GM21723 (cell line): ENCODE measurements around the gene PTPN1.
A peak's percentile ranks its signal among the peaks of the same experiment; 100 is the strongest.
"Not testable (repeated sequence)": the region's sequence is repeated elsewhere in the genome, so short reads cannot be mapped to it uniquely, and the experiment has no call there.

Experiments used
- ATAC-seq: cut with Tn5 transposase; IDR thresholded peaks from one replicate; pipeline ENCODE4 v1.9.1; 2021; ENCODE audit warnings: mild to moderate bottlenecking, moderate library complexity; ENCODE audit not compliant: unreplicated experiment

The PTPN1 gene

DNA sequence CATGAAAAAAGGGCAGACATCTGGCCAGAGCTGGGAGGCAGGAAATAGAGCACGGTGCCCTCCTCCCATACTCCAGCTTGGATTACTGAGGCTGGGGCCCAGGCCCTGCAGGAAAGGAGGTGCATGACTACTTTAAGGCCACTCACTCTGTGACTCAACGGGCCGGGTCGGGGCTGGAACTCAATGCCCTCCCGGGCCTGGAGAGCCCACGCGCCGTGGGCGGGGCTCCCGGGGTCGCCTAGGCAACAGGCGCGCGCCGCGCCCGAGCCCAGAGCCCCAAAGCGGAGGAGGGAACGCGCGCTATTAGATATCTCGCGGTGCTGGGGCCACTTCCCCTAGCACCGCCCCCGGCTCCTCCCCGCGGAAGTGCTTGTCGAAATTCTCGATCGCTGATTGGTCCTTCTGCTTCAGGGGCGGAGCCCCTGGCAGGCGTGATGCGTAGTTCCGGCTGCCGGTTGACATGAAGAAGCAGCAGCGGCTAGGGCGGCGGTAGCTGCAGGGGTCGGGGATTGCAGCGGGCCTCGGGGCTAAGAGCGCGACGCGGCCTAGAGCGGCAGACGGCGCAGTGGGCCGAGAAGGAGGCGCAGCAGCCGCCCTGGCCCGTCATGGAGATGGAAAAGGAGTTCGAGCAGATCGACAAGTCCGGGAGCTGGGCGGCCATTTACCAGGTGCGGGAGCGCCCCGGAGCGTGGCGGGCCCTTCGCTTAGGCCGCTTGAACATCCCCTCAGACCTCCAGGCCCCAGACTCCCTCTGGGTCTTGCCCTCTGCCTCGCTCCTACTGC lies at the start of gene PTPN1:
PTPN1 (plus strand) TSS at position 461 of the 783 bp plus-strand sequence; CDS start at position 606, 145 bp downstream.
- ATAC-seq: peak; percentile 82

DNA sequence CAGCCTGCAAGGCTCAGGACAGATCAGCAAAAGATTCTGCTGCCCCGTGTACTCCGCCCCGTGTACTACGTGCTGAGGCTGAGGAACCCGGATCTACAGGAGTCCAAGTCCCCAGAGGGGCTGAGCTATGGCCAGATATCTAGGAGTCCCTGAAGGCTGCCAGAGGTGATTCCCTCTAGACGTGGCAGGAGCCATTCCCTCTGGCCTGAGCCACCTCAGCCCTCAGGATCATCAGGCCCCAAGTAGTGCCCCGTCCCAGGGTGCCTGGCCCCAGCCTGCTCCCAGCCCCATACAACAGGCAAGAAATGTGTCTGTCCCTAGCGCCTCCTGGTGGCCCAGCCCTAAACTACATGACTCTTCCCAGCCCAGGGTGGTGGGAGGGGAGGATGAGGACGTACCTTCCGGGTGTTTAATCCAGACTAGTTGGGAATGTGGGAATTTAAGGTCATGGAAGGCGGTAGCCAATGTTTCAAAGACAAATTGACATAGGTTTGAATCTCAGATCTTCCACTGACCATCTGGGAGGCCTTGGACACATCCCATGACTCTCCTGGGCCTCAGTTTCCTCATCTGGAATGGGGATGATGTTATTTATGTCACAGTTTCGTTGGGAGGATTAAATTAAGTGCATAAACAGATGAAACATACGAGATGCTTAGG lies 49.4 kb upstream of the PTPN1 start:
- ATAC-seq: no peak

DNA sequence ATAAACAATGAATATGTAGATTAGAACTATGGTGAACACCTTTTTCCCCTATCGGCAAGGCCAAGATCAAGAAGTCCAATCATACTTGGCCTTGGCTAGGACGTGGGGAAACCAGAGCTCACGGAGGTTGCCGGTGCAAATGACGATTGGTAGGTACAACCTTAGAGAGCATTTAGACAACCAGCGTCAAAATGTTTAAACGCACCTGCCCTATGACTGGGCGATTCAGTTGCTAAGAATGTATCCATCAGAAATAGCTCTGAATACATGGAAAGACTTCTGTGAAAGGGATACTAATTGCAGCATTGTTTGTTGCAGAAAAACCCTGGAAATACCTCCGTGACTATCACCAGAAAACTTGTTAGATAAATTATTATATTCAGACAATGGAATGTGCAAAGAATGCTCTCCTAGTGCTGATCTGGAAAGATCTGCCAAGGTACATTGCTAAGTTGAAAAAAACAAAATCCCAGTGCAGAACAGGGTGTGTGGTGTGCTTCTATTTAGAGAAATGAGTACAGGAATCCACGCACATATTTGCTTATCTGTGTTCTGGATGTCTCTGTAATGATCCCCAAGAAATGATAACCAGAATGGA lies 48.0 kb upstream of the PTPN1 start:
- ATAC-seq: no peak

DNA sequence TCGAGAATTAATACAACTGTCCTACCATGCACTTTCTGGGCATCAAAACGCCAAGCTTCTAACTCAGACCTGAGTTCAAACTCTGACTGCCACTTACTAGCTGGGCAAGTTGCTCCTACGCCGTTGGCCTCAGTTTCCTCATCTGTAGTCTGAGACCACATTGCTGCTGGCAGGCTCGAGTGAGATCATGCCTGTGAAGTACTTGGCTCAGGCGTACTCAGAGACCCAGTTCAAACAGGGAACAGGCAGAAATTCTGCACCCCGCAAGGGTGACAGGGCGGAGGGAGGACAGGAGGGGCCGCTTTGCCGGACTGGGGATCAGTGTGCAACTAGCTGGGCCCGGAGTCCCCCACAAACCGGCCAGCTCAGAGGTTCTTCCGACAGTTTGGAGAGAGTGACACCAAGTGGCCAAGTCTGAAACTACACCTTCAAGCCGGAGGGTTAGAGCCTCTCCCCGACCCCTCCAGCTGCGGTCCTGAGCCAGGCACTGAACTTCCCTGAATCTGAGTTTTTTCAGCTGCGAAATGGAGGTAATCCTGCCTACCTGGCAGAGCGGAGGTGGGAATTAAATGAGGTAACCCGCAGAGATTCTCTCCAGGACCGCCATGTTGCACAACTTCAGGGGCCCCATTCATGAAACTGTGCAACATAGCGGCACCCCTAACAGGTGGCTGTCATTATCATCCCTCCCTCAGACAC lies 46.0 kb upstream of the PTPN1 start:
- peak; percentile 73 for ATAC-seq

DNA sequence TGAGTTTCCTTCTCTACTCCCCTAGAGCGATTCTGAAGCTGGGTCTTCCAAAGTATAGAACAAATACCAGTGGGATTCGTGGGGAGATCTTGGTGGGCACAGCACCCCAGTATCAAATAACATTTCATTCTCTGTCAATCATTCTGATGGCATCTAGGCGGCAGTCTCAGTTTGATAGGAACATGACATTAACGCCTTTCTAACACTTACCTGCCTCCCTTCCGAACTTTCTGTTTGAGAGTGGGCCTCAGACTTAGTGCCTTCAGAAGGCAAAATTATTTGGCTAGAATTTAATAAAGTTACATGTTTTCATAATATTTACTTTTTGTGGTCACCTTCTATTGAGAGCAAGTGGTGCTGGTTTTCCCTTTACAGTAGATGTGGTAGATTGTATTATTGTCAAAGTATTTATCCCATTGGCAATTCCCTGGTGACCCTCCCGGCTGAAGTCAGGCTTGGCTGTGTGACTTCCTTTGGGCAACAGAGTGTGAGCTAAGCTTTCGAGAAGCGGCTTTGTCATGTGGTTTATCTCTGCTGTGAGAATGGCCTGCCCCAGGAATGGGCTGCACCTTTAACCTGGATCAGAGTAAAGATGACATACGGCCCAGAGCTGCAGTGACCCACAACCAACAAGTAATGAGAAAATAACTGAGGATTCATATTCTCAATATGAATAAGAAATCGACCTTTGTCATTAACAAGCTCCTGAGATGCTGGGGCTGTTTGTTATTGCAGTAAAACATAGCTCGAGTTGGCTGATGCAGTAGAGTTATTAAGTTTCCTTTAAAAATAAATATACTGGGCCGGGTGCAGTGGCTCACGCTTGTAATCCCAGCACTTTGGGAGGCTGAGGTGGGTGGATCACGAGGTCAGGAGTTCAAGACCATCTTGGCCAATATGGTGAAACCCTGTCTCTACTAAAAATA lies 45.2 kb upstream of the PTPN1 start:
- no peak for ATAC-seq

DNA sequence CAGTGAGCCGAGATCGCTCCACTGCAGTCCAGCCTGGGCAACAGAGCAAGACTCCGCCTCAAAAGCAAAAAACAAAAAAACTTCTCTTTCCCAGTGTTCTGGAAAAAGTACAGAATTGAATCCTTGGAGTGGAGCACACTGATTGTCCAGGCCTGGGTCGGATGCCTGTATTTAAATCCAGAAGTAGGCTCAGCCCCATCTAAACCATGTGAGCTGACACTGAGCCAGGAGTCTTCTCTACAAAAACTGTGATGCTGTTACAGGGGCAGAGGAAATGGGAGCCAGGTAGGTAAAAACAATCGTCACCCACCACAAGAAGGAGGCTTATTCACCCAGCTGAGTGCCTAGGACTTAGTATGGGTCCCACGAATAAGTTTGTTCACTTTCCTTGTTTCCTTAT lies 43.0 kb upstream of the PTPN1 start:
- ATAC-seq: no peak

DNA sequence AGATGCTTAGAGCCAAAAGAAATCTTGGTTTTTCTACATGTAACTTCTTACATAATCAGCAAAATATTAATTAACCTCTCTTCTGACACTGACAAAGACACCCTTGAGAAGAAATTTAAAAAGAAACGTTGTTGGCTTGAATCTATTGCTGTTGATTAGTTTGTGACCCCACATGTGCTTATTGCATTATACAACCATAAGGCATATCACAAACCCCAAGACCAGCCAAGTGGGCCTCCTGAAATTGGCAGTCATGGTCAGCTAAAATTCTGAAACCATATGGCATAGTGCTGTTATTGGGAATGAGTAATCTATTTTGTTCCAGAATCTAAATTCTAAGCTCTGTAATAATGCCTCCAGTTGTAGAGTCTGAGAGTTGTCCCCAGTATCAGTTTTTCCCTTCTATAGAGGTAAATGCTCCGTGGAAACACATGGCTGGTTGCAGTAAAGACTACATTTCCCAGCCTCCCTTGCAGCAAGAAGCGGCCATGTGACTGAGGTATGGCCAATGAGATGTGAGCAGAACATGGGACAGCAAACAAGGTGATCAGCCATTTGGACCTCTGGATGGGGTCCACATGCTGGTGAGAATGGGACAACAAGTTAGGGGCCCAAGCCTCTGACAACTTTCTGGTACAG lies 42.3 kb upstream of the PTPN1 start:
- no peak for ATAC-seq

DNA sequence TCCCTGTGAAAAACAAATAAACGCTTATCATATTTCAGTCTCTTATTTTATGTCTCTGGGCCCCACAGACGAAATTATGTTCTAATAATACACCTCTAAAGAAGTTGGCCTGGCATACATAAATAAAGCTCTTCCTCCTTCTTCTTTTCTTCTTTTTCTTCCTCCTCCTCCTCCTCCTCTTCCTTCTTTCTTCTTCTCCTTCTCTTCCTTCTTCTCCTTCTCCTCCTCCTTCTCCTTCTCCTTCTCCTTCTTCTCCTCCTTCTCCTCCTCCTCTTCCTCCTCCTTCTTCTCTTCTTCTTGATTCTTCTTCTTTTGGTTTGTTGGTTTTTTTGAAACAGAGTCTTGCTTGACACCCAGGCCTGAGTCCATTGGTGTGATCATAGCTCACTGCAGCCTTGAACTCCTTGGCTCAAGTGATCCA lies 41.8 kb upstream of the PTPN1 start:
- ATAC-seq: no peak

DNA sequence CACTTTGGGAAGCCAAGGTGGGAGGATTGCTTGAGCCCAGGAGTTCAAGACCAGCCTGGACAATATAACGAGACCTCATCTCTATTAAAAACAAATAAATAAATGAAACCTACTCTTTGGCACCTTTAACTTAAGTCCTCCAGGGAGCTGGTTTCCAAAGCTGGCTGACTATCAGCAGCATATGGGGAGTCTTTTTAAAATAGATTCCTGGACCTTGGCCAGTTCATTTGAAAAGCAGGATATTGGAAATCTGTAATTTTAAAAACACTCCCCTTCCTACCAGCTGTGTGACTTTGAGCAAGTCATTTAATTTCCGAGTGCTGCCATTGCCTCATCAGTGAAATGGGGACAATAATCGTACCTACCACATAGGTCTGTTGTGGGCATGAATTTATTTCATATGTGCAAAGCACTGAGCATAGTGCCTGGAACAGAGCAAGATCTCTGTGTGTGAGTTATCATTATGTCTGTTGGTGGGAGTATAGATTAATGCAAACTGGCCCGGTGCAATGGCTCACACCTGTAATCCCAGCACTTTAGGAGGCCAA lies 40.9 kb upstream of the PTPN1 start:
- ATAC-seq: no peak

DNA sequence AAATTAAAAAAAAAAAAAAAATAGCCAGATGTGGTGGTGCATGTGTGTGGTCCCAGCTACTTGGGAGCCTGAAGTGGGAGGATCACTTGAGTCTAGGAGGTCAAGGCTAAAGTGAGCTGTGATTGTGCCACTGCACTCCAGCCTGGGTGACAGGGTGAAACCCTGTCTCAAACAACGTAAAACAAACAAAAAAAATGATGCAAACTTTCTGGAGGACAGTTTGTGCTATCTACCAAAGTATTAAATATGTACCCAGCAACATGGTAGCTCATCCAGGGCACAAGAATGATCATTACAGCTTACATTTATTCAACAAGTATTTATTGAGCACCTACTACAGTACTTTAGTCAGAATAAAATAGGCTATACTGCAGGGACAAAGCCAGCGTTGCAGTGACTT lies 40.4 kb upstream of the PTPN1 start:
- no peak for ATAC-seq

DNA sequence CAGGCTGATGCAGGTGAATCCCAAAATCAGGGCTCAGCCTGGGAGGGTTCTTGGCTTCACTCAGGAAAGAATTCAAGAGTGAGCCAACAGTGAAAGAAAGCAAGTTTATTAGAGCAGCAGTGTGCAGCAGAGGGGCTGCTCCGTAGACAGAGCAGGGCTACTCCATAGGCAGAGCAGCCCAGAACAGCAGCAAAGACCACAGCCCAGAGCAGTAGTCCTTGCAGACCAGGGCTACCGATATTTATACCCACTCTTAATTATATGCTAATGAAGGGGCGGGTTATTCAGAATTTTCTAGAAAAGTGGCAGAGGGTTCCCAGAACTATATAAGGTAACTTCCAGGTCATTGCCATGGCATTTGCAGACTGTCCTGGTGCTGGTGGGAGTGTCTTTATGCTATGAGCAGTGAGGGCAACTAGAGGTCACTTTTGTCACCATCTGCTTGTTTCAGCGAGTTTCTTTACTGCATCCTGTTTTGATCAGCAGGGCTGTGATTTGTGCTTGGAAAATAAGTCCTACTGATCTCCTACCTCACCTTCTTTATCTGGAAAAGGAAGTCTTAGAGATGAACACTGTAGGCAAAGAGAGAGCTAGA lies 39.8 kb upstream of the PTPN1 start:
- ATAC-seq: no peak

DNA sequence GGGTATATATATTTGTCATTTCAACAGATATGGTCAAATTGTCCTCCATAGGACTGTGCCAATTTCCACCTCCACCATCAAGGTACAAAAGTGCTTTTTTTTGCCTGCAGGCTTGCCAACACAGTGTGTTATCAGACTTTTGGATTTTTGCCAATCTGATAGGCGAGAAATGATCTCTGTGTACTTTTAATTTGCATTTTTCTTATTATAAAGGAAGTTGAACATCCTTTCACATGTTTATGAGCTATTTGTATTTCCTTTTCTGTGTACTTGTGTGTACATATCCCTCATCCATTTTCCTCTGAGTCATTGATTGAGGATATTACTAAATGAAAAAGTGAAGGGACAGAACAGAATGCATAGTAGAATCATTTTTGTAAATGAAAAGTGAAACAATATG lies 39.0 kb upstream of the PTPN1 start:
- ATAC-seq: no peak

DNA sequence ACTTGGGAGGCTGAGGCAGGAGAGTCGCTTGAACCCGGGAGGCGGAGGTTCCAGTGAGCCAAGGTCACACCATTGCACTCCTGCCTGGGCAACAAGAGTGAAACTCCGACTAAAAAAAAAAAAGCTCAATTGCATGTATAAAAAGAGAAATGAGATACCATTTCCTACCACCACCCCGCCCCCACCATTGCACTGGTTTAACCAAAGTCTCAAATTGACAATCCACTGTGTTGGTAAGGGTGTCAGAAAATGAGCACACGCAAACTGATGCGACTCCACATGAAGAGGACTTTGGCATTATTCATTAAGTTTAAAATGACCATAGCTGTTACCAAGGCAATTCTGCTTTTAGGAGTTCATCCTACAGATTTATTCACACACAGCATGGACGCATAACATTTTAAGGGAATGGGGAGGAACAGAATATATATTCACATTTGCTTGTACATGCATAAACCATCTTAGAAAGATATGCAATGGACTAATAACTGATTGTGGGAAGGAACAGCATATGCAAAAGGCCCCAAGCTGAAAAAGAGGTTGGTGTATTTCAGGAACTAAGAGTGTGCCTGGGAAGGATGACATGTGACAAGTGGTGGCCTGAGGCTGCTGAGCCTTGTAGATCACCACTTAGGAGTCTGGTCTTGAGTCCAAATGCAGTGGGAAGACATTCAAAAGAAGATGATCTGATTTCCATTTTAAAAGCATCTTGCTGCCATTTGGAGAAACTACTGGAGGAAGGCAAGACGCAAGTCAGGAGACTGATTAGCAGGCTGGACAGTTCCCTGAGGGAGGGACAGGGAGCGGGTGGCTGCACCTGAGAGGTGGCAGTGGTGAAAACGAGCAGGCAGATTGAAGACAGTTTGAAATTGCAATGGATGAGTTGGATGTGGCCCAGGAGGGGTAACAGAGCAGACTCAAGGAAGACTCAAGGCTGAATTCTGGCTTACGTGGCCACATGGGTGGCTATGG lies 37.2 kb upstream of the PTPN1 start:
- ATAC-seq: no peak

DNA sequence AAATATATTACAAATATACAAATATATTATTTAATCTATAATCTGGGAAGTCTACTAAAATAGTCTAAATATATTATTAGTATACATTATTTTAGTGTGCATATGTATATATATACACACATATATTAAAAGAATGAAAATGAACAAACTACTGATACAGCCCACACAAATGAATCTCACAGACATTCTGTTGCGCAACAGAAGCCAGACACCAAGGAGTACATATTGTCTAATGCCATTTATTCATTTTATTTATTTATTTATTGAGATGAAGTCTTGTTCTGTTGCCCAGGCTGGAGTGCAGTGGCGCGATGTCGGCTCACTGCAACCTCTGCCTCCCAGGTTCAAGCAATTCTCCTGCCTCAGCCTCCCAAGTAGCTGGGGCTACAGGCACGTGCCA lies 35.8 kb upstream of the PTPN1 start:
- ATAC-seq: not testable (repeated sequence)

DNA sequence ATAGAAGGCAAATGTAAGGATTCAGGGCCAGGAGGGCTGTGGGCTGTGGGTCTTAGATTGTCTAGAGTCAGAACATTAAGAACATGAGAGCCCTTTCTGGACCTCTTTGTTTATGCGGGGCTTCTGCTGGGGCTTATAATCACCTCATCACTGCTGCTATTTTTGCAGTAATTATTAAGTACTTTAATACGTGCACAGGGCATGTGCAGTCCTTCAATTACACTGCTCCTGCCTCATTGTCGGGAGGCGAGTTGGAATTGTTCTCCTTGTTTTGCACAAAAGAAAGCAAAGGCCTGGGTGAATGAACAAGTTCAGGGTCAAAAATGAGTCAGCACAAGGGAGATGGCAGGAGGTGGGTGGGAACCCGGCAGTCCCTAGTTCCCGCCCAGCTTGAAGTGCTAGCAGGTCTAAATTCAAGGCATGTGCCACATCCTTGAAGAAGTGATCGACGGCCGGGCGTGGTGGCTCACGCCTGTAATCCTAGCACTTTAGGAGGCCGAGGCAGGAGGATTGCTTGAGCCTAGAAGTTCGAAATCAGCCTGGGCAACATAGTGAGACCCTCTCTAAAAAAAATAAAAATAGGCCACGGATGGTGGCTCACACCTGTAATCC lies 34.4 kb upstream of the PTPN1 start:
- ATAC-seq: no peak

DNA sequence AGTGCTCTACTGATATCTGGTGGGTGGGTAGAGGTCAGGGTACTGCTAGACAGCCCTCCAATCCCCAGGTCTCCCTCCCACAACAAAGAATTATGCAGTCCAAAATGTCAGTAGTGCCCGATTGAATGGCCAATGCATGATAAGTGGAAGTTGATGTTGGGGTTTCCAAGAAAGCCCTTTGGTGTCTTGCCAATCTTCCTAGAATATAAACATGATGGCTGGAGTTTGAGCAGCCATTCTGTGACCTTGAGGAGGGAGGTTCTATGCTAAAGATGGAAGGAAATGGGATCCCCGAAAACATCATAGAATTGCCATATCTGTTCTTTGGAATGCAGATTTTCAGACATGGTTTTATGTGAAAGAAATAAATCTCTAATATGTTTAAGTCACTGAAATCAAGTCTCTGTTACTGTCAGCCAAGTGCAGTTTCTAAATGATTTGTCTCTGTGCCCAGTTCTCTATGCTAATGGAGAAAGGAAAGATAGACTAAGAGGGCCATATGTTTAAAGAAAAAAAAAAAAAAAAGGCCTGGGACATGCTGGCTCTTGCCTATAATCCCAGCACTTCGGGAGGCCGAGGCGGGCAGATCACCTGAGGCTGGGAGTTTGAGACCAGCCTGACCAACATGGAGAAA lies 32.8 kb upstream of the PTPN1 start:
- no peak for ATAC-seq
